H1 (cell line): ENCODE results near the gene ZNF91. TPM values are rescaled to one million over a fixed set of nuclear protein-coding genes. Genes with fewer than 3 reads are reported as not detected.

Source experiments
- CTCF ChIA-PET: fragments of 300-600 bp; sonication (Branson Sonifier 250); formaldehyde crosslinking; loops from one replicate; lab custom pipeline; 2021; ENCODE audit not compliant: partially characterized antibody; lab: Charles Lee
- POLR2A ChIA-PET: fragments of 300-600 bp; sonication (Branson Sonifier 250); formaldehyde crosslinking; loops from one replicate; lab custom pipeline; 2021; ENCODE audit warnings: inconsistent platforms; ENCODE audit not compliant: partially characterized antibody; lab: Charles Lee
- DNase-seq, 2 experiments: peaks; one replicate each; pipeline versions ENCODE4 v3.0.0 to v3.0.0-alpha.2; 2010 to 2022; ENCODE audit warnings: low spot score in 2 of 2, low read depth in 1 of 2, mixed read lengths in 1 of 2
- FAIRE-seq: peaks from 2 replicates; lab custom pipeline; 2011; peaks lifted over from hg19 to GRCh38; lab: Jason Lieb, UNC
- H2AFZ ChIP-seq: 2 replicates; pipeline ENCODE4 v1.8.1; 2012; ENCODE audit warnings: low read length, inconsistent platforms
- H2AK5ac ChIP-seq: 2 replicates; pipeline ENCODE4 v1.6.1; 2013; ENCODE audit warnings: low read depth, low read length
- H2BK120ac ChIP-seq: replicated peaks from 2 replicates; pipeline ENCODE3; 2013; ENCODE audit warnings: low read depth, low read length, inconsistent platforms
- H2BK12ac ChIP-seq: 2 replicates; pipeline ENCODE4 v1.6.1; 2013; ENCODE audit warnings: low read depth, low read length
- H2BK15ac ChIP-seq: 2 replicates; pipeline ENCODE4 v1.6.1; 2013; ENCODE audit warnings: low read length
- H2BK20ac ChIP-seq: 2 replicates; pipeline ENCODE4 v1.6.1; 2013; ENCODE audit warnings: low read length
- H2BK5ac ChIP-seq: 2 replicates; pipeline ENCODE4 v1.6.1; 2013; ENCODE audit warnings: low read depth, low read length
- H3K14ac ChIP-seq: 2 replicates; pipeline ENCODE4 v1.6.1; 2013; ENCODE audit warnings: inconsistent platforms; ENCODE audit not compliant: insufficient read length
- H3K18ac ChIP-seq: 2 replicates; pipeline ENCODE4 v1.6.1; 2013; ENCODE audit warnings: low read length; ENCODE audit errors: extremely low read depth
- H3K23ac ChIP-seq: 2 replicates; pipeline ENCODE4 v1.6.1; 2013; ENCODE audit warnings: inconsistent platforms; ENCODE audit not compliant: insufficient read length
- H3K23me2 ChIP-seq: 2 replicates; pipeline ENCODE4 v1.6.1; 2013; ENCODE audit warnings: low read depth, low read length
- H3K27ac ChIP-seq: 2 replicates; pipeline ENCODE4 v1.6.1; 2011; ENCODE audit warnings: low read depth, low read length, inconsistent platforms
- H3K27me3 ChIP-seq, 4 experiments: replicated peaks in 1 of 4; 1 replicate in 1 of 4; 2 replicates in 3 of 4; pipeline versions ENCODE4 v1.6.1 to v1.8.1; 2011 to 2013; ENCODE audit warnings: low read length in 3 of 4, mild to moderate bottlenecking in 3 of 4, inconsistent platforms in 2 of 4, mixed read lengths in 2 of 4, moderate library complexity in 1 of 4; ENCODE audit not compliant: control insufficient read depth in 3 of 4, insufficient read depth in 3 of 4; ENCODE audit errors: extremely low read depth in 1 of 4
- H3K36me3 ChIP-seq, 4 experiments: 2 replicates each; pipeline versions ENCODE4 v1.6.1 to v1.8.1; 2011 to 2013; ENCODE audit warnings: mild to moderate bottlenecking in 4 of 4, low read length in 3 of 4, moderate library complexity in 2 of 4, control low read depth in 1 of 4, inconsistent platforms in 1 of 4; ENCODE audit not compliant: insufficient read depth in 4 of 4, control insufficient read depth in 2 of 4
- H3K4ac ChIP-seq: replicated peaks from 2 replicates; pipeline ENCODE3; 2013; ENCODE audit warnings: low read length, low read depth, mixed read lengths, inconsistent platforms; ENCODE audit not compliant: insufficient read length
- H3K4me1 ChIP-seq, 4 experiments: replicated peaks in 1 of 4; 1 replicate in 1 of 4; 2 replicates in 3 of 4; pipeline versions ENCODE4 v1.6.1 to v1.8.1; 2011 to 2013; ENCODE audit warnings: low read length in 3 of 4, inconsistent platforms in 2 of 4, mixed read lengths in 1 of 4; ENCODE audit not compliant: insufficient read depth in 4 of 4, control insufficient read depth in 3 of 4
- H3K4me2 ChIP-seq, 2 experiments: 2 replicates each; pipeline versions ENCODE4 v1.6.1 to v1.8.1; 2011 to 2013; ENCODE audit warnings: low read depth in 2 of 2, low read length in 2 of 2, control low read depth in 1 of 2, inconsistent platforms in 1 of 2, mild to moderate bottlenecking in 1 of 2; ENCODE audit not compliant: insufficient read depth in 1 of 2
- H3K4me3 ChIP-seq, 4 experiments: fragments of 200-600, 300-600 bp in 1 of 4; sonication (generic), shearing (Covaris generic), sonication (Bioruptor Twin) in 1 of 4; 2 replicates each; pipeline versions ENCODE4 v1.5.1 to v1.8.1; 2011 to 2016; ENCODE audit warnings: low read length in 4 of 4, low read depth in 3 of 4, control low read depth in 2 of 4, inconsistent platforms in 2 of 4, mild to moderate bottlenecking in 2 of 4, mixed read lengths in 1 of 4, moderate library complexity in 1 of 4; ENCODE audit not compliant: insufficient read depth in 2 of 4; ENCODE audit errors: extremely low read depth in 1 of 4
- H3K56ac ChIP-seq: replicated peaks from 2 replicates; pipeline ENCODE3; 2013; ENCODE audit warnings: low read depth, mild to moderate bottlenecking, mixed read lengths, low read length, inconsistent platforms; ENCODE audit not compliant: insufficient read length
- H3K79me1 ChIP-seq: 2 replicates; pipeline ENCODE4 v1.6.1; 2013; ENCODE audit warnings: low read depth, low read length, control low read depth
- H3K79me2 ChIP-seq, 2 experiments: 2 replicates each; pipeline versions ENCODE4 v1.6.1 to v1.8.1; 2012 to 2013; ENCODE audit warnings: low read length in 2 of 2, mild to moderate bottlenecking in 2 of 2, inconsistent platforms in 1 of 2; ENCODE audit not compliant: insufficient read depth in 2 of 2, control insufficient read depth in 1 of 2
- H3K9ac ChIP-seq, 4 experiments: replicated peaks in 1 of 4; 1 replicate in 1 of 4; 2 replicates in 3 of 4; pipeline versions ENCODE4 v1.6.1 to v1.8.1; 2011 to 2013; ENCODE audit warnings: low read depth in 3 of 4, low read length in 3 of 4, control low read depth in 2 of 4, mild to moderate bottlenecking in 2 of 4, moderate library complexity in 2 of 4, inconsistent platforms in 1 of 4; ENCODE audit errors: extremely low read depth in 1 of 4
- H3K9me3 ChIP-seq, 2 experiments: 2 replicates each; pipeline versions ENCODE4 v1.6.1 to v1.8.1; 2012 to 2013; ENCODE audit warnings: mild to moderate bottlenecking in 2 of 2, moderate library complexity in 2 of 2, control low read depth in 1 of 2, inconsistent platforms in 1 of 2, low read depth in 1 of 2, low read length in 1 of 2, mixed read lengths in 1 of 2; ENCODE audit not compliant: insufficient read depth in 2 of 2
- H4K20me1 ChIP-seq, 2 experiments: replicated peaks in 1 of 2; 2 replicates each; pipeline versions ENCODE3 to v1.8.1; 2011 to 2013; ENCODE audit warnings: inconsistent platforms in 2 of 2, low read length in 2 of 2, mild to moderate bottlenecking in 1 of 2; ENCODE audit not compliant: insufficient read depth in 2 of 2, control insufficient read depth in 1 of 2
- H4K5ac ChIP-seq: 2 replicates; pipeline ENCODE4 v1.6.1; 2013; ENCODE audit warnings: low read length, low read depth, mixed read lengths, inconsistent platforms; ENCODE audit not compliant: insufficient read length
- H4K8ac ChIP-seq: 2 replicates; pipeline ENCODE4 v1.8.0; 2013; ENCODE audit warnings: mild to moderate bottlenecking, moderate library complexity, low read length, inconsistent platforms; ENCODE audit not compliant: insufficient read depth; ENCODE audit errors: extremely low read depth
- H4K91ac ChIP-seq: replicated peaks from 2 replicates; pipeline ENCODE3; 2013; ENCODE audit warnings: low read length, mixed read lengths, inconsistent platforms; ENCODE audit not compliant: insufficient read length
- GABPA ChIP-seq: IDR thresholded peaks from 2 replicates; pipeline ENCODE4 v1.6.1; 2011; ENCODE audit warnings: mild to moderate bottlenecking, low read length, moderate library complexity, borderline replicate concordance; ENCODE audit not compliant: insufficient read depth
- RAD21 ChIP-seq, 2 experiments: IDR thresholded peaks in 1 of 2; conservative IDR thresholded peaks in 1 of 2; 2 replicates each; pipeline ENCODE4 v1.6.1; 2011; ENCODE audit warnings: low read depth in 2 of 2, low read length in 2 of 2, improper control_type of control experiment in 1 of 2, inconsistent platforms in 1 of 2, mild to moderate bottlenecking in 1 of 2, moderate library complexity in 1 of 2
- WGBS, 2 experiments: shearing (Covaris generic) in 1 of 2; methylation state at CpG; one replicate each; pipeline versions ENCODE4 v1.1.6 to v1.1.7; 2013 to 2015; ENCODE audit warnings: low lambda C conversion rate in 2 of 2, mixed read lengths in 2 of 2, inconsistent platforms in 1 of 2, low coverage in 1 of 2, missing lambda C conversion rate in 1 of 2; ENCODE audit not compliant: insufficient replicate concordance in 2 of 2, insufficient coverage in 1 of 2, insufficient read length in 1 of 2; ENCODE audit errors: extremely low coverage in 1 of 2, missing lambda C conversion rate in 1 of 2; 5-methylcytosine and 5-hydroxymethylcytosine counted together
- polyA plus RNA-seq, 7 experiments: library from polyadenylated mRNA; depleted of rRNA in 3 of 7; stranded (reverse) in 5 of 7; unstranded in 2 of 7; fragments of >200 nt in 5 of 7; fragments of 200-250 nt in 2 of 7; gene quantifications; 1 replicate in 5 of 7; 2 replicates in 1 of 7; 4 replicates in 1 of 7; pipeline versions ENCODE4 v1.2.1 to v1.2.3, GENCODE V29; 2011 to 2013; ENCODE audit warnings: missing spikeins in 2 of 7, mixed read lengths in 2 of 7
- total RNA-seq: library from RNA; stranded (reverse); fragmentation: NEBNext Ultra II Directional; extraction: Animal tissue kit (Norgen Biotek cat#: 25700); gene quantifications from 2 replicates; pipeline ENCODE4 v1.2.1, GENCODE V29; 2021
- TF ChIP-seq, protein P1 (sequence below), 3 experiments: IDR thresholded peaks; 1 replicate in 2 of 3; 2 replicates in 1 of 3; pipeline versions ENCODE4 v1.5.1 to v1.6.1; 2011; ENCODE audit warnings: low read length in 3 of 3, mild to moderate bottlenecking in 3 of 3, inconsistent platforms in 2 of 3, low read depth in 1 of 3, moderate library complexity in 1 of 3; ENCODE audit not compliant: insufficient read depth in 1 of 3; ENCODE audit errors: control extremely low read depth in 1 of 3

The ZNF91 gene
- total and polyA plus RNA-seq, 2 of the 8 experiments (the other 6 are each of a cell fraction or from before 2014, with no cell fraction given) = 16.5 to 35.1 TPM

DNA sequence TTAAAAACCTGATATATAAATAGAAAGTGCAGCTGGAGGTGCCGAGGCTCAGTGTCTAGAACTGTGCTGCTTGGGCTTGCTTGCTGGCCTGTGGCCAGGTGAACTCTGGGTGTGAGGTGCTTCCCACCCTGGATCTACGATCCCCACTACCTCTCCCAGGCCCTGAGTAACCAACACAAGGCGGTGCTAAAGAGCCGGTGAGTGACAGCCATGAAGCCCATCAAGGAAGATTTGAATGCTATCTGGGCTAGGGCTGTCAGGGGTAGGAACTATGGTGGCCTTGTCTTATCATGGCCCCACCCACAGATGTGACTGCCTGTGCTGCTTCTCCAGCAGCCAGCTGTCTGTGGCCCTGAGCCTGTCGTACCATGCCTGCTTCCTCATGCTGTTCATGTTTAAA lies 25.6 kb upstream of the ZNF91 start:
- H4K20me1 ChIP-seq = no peaks in the 10 kb centered on the region
- H2BK5ac ChIP-seq = no peak overlapping the region
- no peak overlapping the region for H2BK20ac ChIP-seq
- H3K4me3 ChIP-seq = no peak overlapping the region
- no peak overlapping the region for H4K8ac ChIP-seq
- no peaks in the 10 kb centered on the region for H3K79me2 ChIP-seq
- H3K9me3 ChIP-seq = peaks cover 12 to 20% of the 10 kb centered on the region in 2 experiments
- DNase-seq = no peak
- ChIA-PET CTCF (interaction anchor here (0.6 to 1.2 kb wide), 4 partner anchors 10 to 43 kb away, joined by 3 to 4 read pairs (median 4); no protein-coding TSS in a partner anchor), POLR2A (interaction anchor here (0.6 kb wide), 1 partner anchor 213 kb away, joined by 3 read pairs; no protein-coding TSS in a partner anchor)
- no peak overlapping the region for H2BK12ac ChIP-seq
- no peak overlapping the region for H3K23ac ChIP-seq
- H3K56ac ChIP-seq = no peak overlapping the region
- 84% methylated on average over 5 of the region's 5 CpGs; no CpG with 5 or more reads in 1 of the 2 experiments for WGBS, 2 experiments
- H3K79me1 ChIP-seq = no peaks in the 10 kb centered on the region
- H3K4me1 ChIP-seq = no peaks in the 10 kb centered on the region
- no peak overlapping the region for H3K27ac ChIP-seq
- H2BK120ac ChIP-seq = no peak overlapping the region
- H3K4ac ChIP-seq = no peak overlapping the region
- H3K36me3 ChIP-seq = no peaks in the 10 kb centered on the region
- no peak overlapping the region for H4K5ac ChIP-seq
- no peak overlapping the region for H2AFZ ChIP-seq
- no peak overlapping the region for H2AK5ac ChIP-seq
- no peak overlapping the region for H3K9ac ChIP-seq
- H3K4me2 ChIP-seq = no peak overlapping the region
- H2BK15ac ChIP-seq = no peak overlapping the region
- no peak overlapping the region for H4K91ac ChIP-seq
- FAIRE-seq = no peak
- no peak overlapping the region for H3K18ac ChIP-seq
- no peaks in the 10 kb centered on the region for H3K27me3 ChIP-seq
- H3K23me2 ChIP-seq = no peaks in the 10 kb centered on the region
- TF ChIP-seq GABPA (no peak), RAD21 (IDR thresholded peaks at IDR 0.05 in 1 of 2, conservative IDR thresholded peaks at IDR 0.05 in 1 of 2; ENCODE audit: low read depth in 2 of 2, low read length in 2 of 2) (peak in 1 of 2 experiments; percentile 31; a peak in 2 of 4 replicates)
- TF ChIP-seq, protein P1, sequence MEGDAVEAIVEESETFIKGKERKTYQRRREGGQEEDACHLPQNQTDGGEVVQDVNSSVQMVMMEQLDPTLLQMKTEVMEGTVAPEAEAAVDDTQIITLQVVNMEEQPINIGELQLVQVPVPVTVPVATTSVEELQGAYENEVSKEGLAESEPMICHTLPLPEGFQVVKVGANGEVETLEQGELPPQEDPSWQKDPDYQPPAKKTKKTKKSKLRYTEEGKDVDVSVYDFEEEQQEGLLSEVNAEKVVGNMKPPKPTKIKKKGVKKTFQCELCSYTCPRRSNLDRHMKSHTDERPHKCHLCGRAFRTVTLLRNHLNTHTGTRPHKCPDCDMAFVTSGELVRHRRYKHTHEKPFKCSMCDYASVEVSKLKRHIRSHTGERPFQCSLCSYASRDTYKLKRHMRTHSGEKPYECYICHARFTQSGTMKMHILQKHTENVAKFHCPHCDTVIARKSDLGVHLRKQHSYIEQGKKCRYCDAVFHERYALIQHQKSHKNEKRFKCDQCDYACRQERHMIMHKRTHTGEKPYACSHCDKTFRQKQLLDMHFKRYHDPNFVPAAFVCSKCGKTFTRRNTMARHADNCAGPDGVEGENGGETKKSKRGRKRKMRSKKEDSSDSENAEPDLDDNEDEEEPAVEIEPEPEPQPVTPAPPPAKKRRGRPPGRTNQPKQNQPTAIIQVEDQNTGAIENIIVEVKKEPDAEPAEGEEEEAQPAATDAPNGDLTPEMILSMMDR (IDR thresholded peaks at IDR 0.05; ENCODE audit: control extremely low read depth in 1 of 3, insufficient read depth in 1 of 3, low read depth in 1 of 3, low read length in 3 of 3) = peak in 2 of 3 experiments; percentile 3 to 11; a peak in 1 of 4 replicates
- H3K14ac ChIP-seq = no peak overlapping the region
